HFFc6 (cell line): ENCODE data around the gene CHST11. TPM values are rescaled to one million over a fixed set of nuclear protein-coding genes. Genes with fewer than 3 reads are reported as not detected.

Experiments
- DNase-seq: peaks from one replicate; pipeline ENCODE4 v3.0.0-alpha.2; 2018
- H3K27ac Mint-ChIP-seq: 2 replicates; pipeline ENCODE4 v1.8.0; 2020; ENCODE audit warnings: mild to moderate bottlenecking, mixed read lengths
- H3K27me3 Mint-ChIP-seq: 2 replicates; pipeline ENCODE4 v1.8.0; 2021; ENCODE audit warnings: mild to moderate bottlenecking, moderate library complexity, mixed read lengths; ENCODE audit not compliant: insufficient read depth
- H3K36me3 Mint-ChIP-seq: 2 replicates; pipeline ENCODE4 v1.8.0; 2021; ENCODE audit warnings: low read depth, mixed read lengths
- H3K4me1 Mint-ChIP-seq: 2 replicates; pipeline ENCODE4 v1.8.0; 2020; ENCODE audit warnings: low read depth, mixed read lengths
- H3K4me3 Mint-ChIP-seq: 2 replicates; pipeline ENCODE4 v1.8.0; 2020; ENCODE audit warnings: mild to moderate bottlenecking, moderate library complexity, mixed read lengths
- H3K9me3 Mint-ChIP-seq: 2 replicates; pipeline ENCODE4 v1.8.0; 2020; ENCODE audit warnings: mild to moderate bottlenecking, mixed read lengths
- CTCF ChIP-seq: fragments of 200-600 bp; sonication (generic); IDR thresholded peaks from 2 replicates; pipeline ENCODE4 v1.5.0; 2021; ENCODE audit warnings: antibody characterized with exemption, mild to moderate bottlenecking
- total RNA-seq, 6 experiments: library from RNA; stranded (reverse); fragmentation: NEBNext Ultra II Directional; extraction: Animal tissue kit (Norgen Biotek cat#: 25700); gene quantifications; 2 replicates in 1 of 6; 3 replicates in 5 of 6; pipeline ENCODE4 v1.2.3, GENCODE V29; 2021

CHST11 gene
- total RNA-seq, 6 experiments from 2014 or later = 2.4 to 4.3 (median 3.8) TPM

DNA sequence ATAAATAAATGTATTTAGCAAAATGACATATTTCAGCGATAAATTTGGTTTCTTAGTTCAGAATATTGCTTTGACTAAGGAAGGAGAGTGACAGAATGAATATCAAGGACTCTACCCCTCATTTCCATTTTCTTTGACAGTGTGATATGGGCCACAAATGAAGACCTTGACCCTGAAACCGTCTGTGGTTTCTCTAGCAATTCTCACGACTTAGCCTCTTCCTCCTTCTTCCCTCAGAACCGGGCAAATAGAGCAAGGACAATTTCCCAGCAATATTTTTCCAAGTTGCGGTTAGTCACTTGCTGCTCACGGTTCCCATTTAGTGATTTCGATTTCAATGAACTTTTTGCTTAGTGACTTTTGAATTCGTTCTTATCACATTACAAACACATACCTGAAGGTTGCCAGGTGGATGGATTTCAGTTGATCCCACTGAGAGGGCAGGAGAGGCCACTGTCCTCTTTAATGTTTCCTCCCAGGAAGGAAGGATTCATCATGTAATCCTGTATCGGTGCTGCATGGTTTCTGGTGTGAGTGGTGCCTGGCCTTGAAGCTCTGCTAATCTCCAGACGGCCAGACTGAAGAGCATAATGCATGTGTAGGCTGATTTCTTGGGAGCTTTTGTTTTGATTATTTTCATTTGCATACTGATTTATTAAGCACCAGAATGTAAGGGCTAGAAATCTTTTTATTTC, 77.6 kb downstream of the CHST11 start:
- H3K4me3 Mint-ChIP-seq = no peak overlapping the region
- no peak for TF ChIP-seq CTCF
- H3K27me3 Mint-ChIP-seq = peaks cover 16% of the 10 kb centered on the region; the same call in 1 of the 2 replicates
- H3K36me3 Mint-ChIP-seq = peaks cover 5% of the 10 kb centered on the region; the same call in 1 of the 2 replicates
- H3K27ac Mint-ChIP-seq = no peak overlapping the region
- H3K9me3 Mint-ChIP-seq = peaks cover 5% of the 10 kb centered on the region
- H3K4me1 Mint-ChIP-seq = peaks cover 11% of the 10 kb centered on the region; the same call in 1 of the 2 replicates
- no peak for DNase-seq

DNA sequence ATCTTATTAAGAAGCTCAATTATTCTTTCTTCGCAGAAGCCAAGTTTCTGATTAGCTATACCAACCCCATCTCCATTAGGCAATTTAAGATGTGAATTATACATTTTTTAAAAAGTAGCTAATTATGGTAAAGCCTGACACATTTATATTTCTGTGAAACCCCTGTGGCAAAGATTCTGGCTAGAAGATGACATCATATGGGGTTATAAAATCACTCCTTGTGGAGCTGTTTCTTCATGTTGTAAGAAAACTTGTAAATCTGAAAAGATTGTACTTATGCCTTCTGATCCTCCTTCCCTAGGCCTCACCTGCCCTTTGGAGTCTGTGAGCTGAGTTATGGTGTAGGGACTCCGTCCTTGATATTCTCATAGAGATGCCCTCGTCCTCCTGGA, 78.1 kb downstream of the CHST11 start:
- Mint-ChIP-seq H3K36me3 (no peaks in the 10 kb centered on the region), H3K9me3 (no peaks in the 10 kb centered on the region), H3K4me3 (no peak overlapping the region), H3K27me3 (peaks cover 16% of the 10 kb centered on the region; the same call in 1 of the 2 replicates), H3K27ac (no peak overlapping the region), H3K4me1 (peaks cover 11% of the 10 kb centered on the region; the same call in 1 of the 2 replicates)
- no peak for TF ChIP-seq CTCF
- DNase-seq = no peak

GRCh38 chr12:104535369-104535768, 78.6 kb downstream of the CHST11 start:
- Mint-ChIP-seq H3K27me3 (peaks cover 16% of the 10 kb centered on the region; the same call in 1 of the 2 replicates), H3K4me3 (no peak overlapping the region)
- no peak for DNase-seq

GRCh38 chr12:104536841-104537240, 80.1 kb downstream of the CHST11 start:
- no peaks in the 10 kb centered on the region for H3K36me3 Mint-ChIP-seq
- DNase-seq = no peak
- H3K4me3 Mint-ChIP-seq = no peak overlapping the region
- H3K27me3 Mint-ChIP-seq = peaks cover 12% of the 10 kb centered on the region; the same call in 1 of the 2 replicates
- H3K9me3 Mint-ChIP-seq = no peaks in the 10 kb centered on the region
- no peak overlapping the region for H3K27ac Mint-ChIP-seq
- H3K4me1 Mint-ChIP-seq = peaks cover 23% of the 10 kb centered on the region
- TF ChIP-seq CTCF = no peak

More at GRCh38 chr12:104535369-104535768, 78.6 kb downstream of the CHST11 start:
- H3K36me3 Mint-ChIP-seq = no peaks in the 10 kb centered on the region
- H3K27ac Mint-ChIP-seq = no peak overlapping the region
- H3K9me3 Mint-ChIP-seq = no peaks in the 10 kb centered on the region
- TF ChIP-seq CTCF = no peak
- peaks cover 11% of the 10 kb centered on the region; the same call in 1 of the 2 replicates for H3K4me1 Mint-ChIP-seq

- no peak for TF ChIP-seq CTCF
- H3K4me1 Mint-ChIP-seq = peaks cover 23% of the 10 kb centered on the region
- no peaks in the 10 kb centered on the region for H3K9me3 Mint-ChIP-seq
- no peak for DNase-seq
- peaks cover 9% of the 10 kb centered on the region; the same call in 1 of the 2 replicates for H3K27me3 Mint-ChIP-seq
- H3K36me3 Mint-ChIP-seq = no peaks in the 10 kb centered on the region
- H3K4me3 Mint-ChIP-seq = no peak overlapping the region
- H3K27ac Mint-ChIP-seq = no peak overlapping the region
These were observed 81.3 kb downstream of the CHST11 start for GRCh38 chr12:104538056-104538455.
